Inflammatory macrophage (primary cell): ENCODE data around the gene CCDC69.

Experiments
- DNase-seq, 2 donors: peaks; one replicate each; pipeline ENCODE4 v3.0.0-alpha.2; 2020 to 2022

The CCDC69 gene

GRCh38 chr5:151140686-151141459, 83.0 kb downstream of the CCDC69 start:
- DNase-seq, result no peak

GRCh38 chr5:151139646-151140045, 84.2 kb downstream of the CCDC69 start:
- DNase-seq, result no peak

- DNase-seq, result no peak
Observed at GRCh38 chr5:151139015-151139414, 84.9 kb downstream of the CCDC69 start.

- DNase-seq, result no peak
Observed at GRCh38 chr5:151138114-151138513, 85.8 kb downstream of the CCDC69 start.

- no peak for DNase-seq
Observed at GRCh38 chr5:151137067-151137825, 86.6 kb downstream of the CCDC69 start.

- DNase-seq, result no peak
Observed at GRCh38 chr5:151134228-151134627, 89.7 kb downstream of the CCDC69 start.

GRCh38 chr5:151132963-151133362, 90.9 kb downstream of the CCDC69 start:
- peak; percentile 94 to 95 for DNase-seq
